Activated CD4-positive, alpha-beta T cell treated with anti-CD3 and anti-CD28 coated beads for 1 hour (primary cell): Measurements from ENCODE around the gene EDAR.

Source experiments
- DNase-seq: peaks from one replicate; pipeline ENCODE4 v3.0.0-alpha.2; 2020

Gene EDAR

DNA sequence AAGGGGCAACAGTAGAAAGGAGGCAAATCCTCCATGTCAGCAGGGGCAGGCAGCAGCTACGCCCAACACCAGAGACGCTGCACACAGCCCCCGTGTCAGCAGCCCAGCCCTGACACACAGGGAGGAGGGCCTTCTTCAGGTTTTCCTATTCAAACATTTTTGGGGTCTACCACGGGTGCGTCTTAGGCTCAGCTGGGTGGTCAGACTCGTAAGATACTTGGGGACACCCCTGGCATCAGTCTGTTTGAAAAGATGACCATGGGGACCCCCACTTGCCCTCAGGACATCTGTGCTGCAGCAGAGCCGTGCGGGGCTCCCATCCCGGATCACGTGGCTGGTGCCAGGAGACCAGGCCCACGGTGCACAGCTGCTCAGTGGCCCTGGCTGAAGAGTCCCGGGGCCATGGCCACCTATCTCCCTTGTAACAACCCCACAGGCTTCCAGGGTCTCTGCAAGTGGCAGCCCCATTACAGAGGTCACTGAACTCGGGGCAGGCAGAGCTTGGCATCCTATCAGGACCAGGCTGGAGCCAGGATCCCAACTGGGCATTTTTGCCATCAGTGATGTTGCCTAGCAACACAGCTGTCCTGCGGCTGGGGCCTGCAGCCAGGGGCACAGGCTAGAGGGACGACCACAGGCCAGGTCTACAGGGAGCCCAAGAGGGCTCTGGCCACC, 82.5 kb downstream of the EDAR start:
- no peak for DNase-seq

DNA sequence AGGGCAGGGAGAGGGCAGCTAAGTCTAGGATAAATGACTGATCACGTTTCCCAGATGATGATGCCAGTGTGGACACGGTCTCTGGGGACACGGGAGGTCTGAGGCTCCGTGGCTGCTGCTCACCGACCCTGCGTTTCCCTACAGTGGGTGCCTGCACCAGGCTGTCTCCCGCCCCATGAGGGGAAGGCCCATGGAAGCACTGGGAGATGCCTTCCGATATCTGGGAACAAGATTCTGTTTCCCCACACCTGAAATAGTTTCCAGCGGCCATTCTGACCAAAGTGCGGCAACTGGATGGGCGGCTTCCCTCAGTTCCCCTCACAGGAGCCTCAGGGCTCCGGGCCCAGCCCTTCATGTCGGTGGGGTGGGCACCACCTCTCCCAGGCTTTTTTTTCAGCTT, 83.1 kb downstream of the EDAR start:
- DNase-seq = no peak

DNA sequence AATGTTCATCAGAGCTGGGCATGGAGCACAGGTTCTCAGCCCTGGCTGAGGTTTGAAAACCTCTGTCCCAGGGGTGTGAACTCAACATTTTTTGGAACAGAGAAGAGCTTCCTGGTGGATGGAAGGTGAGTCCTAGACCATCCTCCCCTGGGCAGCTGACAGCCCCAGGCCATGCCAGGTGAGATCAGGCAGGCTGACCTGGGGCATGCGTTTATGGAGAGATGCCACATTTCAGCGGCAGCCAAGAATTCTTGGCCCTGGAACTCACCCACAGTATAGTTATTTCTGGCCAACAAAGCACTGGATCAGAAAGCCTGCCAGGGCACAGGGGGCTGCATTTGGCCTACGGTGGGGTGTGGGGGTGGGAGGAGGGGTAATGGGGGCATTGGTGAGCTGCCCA, 83.8 kb downstream of the EDAR start:
- no peak for DNase-seq

DNA sequence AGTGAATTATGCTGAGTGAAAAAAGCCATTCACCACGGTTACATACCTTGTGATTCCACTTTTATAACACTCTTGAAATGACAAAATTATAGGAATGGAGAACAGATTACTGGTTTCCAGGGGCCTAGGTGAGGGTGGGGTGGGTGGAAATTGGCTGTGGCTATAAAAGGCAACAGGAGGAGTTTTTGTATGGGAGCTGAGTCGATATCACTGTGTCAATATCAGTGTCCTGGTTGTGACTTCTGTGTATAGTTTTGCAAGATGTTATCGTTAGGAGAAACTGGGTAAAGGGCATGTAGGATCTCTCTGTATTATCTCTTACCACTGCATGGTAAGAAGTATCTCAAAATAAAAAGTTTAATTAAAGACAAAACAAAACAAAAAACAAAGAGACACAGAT, 84.3 kb downstream of the EDAR start:
- DNase-seq = no peak

DNA sequence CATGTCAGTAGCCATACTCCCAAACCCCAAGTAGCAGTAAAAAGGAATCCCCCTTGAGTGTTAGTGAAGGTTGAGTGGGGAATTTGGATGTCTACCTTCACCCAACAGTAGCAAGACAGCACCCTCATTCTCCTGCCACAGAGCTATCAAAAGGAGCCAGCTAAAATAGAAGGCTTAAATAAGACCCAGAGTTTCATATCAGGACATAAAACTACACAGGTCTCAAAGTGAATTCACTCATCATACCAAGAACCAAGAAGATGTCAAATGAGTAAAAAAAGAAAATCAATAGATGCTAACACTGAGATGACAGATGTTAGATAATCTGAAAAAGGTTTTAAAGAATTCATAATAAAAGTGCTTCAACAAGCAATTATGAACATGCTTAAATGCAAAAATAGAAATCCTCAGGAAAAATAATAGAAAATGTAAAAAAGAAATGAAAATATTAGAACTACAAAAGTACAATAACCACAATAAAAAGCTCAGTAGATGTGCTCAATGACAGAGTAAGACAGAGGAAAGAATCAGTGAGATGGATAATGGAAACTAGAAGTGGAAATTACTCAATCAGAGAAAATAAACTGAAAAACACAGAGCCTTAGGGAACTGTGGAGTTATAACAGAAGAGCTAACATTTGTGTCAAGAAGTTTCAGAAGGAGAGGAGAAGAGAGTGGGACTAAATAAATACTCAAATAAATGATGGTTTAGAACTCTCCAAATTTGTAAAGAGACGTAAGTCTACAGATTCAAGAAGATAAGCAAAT, 90.5 kb downstream of the EDAR start:
- no peak for DNase-seq

DNA sequence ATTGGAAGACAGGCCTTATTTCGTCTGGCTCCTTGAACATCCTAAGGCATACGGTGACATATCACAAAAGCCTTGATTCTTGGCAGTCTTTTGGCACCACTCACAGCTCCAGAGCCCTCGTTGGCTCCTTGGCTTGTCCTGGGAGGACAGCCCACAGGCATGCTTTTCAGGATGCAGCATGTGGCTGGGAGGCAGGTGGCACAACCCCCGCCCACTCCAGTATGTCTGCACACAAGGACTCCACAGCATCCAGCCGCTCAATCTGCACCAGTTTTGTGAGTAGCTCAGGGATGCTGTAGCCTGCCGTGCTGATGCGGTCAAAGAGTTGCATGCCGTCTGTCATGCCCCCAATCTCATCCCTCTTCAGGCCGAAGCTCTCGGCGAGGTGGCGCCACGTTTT, 92.3 kb downstream of the EDAR start:
- no peak for DNase-seq

DNA sequence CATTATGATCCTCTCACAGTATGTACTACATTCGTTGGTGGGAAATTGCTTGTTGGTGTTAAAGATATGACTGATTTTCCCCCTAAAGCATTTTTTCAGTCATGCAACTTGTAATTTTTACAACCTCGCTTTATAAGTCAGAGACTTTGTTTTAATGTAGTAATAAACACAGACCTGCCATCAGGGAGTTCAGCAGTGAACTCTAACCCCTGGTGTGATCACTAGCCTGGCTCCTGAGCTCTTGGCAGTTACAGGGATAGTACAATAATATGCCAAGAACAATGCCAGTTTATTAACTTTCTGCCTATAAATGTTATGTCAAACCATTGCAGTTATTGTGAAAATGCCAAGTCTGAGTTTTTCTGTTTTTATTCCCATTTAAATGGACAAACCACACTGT, 93.8 kb downstream of the EDAR start:
- no peak for DNase-seq

DNA sequence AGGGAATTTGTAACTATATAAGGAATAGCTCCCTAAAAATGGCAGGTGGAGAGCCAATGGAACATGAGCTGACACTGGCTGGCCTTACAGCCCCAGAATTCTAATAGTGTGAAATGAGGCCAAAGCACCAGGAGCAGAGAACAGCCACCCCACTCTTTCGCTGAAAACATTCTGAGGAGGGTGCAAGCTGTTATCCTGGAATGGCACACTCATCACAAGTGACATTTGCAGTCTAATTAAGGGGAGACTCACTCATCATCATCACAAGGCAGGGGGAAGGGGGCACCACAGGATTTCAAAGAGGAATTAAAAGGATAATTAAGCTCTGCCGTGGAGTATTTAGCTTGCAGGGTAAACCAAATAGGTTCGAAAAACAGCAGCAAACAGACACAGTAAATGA, 94.3 kb downstream of the EDAR start:
- DNase-seq = no peak

DNA sequence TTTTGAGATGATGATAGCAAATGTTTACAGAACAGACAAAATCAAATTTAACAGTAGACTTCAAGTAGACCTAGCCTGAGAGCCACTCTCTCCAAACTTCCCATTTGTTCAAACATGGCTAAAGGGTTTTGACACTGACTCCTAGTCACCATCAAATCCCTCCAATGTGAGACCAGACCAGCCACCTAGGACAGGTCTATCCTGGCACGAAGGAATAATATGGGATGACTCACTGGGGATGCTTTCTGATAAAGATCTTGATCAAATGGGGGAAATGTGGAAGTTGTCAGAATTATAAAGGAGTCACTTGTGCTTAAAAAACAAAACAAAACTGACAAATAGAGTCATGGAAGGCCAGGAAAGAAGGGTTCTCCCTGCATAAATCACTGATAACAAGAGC, 95.7 kb downstream of the EDAR start:
- DNase-seq = no peak

DNA sequence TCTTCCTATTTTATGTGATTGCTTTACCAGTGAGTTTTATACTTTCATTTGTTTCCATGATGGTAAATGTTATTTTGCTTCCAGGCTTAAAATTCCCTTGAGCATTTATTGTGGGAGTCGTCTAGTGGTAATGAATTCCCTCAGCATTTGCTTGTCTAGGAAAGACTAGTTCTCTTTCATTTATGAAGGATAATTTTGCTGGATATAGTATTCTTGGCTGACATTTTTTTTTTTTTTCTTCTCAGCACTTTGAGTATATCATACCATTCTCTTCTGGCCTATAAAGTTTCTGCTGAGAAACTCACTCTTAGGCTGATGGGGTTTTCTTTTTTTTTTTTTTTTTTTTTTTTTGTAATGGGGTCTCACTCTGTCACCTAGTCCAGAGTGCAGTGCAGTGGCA, 99.1 kb downstream of the EDAR start:
- no peak for DNase-seq

DNA sequence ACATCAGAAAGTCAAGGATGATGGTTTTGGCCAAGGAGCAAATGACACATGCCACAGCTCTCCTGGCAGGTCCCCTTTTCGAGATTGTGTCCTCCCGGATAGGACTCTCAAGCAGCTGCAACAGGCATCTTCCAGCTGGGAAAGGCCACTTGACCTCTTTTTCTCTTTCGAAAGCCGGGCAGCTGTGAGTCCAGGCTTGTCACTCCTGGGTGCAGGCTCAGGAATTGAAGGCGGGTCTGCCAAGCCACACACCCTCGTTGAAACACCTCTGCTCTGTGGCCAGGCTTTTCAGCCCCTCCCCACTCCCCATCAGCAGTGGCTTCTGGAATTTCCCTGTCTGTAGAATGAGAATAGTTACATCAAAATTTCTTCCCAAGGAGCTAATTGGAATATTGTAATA, 104.4 kb downstream of the EDAR start:
- no peak for DNase-seq

DNA sequence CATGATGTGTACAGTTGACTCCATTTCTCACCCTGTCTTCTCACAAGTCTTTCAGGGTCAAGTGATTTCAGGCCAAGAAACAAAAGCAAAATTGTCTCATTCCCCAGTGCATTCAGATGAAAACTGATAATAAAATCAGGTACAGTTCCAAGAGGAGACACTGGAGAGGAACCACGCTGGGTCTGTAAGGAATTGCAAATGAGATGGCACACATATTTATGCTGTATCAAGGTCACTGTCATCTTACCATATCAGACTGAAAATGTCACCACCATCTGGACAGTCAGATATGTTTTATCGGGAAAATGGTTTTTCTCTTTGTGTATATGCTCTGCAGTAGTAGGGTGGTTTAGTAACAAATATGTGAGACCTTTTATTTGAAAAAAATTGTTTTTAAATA, 110.7 kb downstream of the EDAR start:
- no peak for DNase-seq

DNA sequence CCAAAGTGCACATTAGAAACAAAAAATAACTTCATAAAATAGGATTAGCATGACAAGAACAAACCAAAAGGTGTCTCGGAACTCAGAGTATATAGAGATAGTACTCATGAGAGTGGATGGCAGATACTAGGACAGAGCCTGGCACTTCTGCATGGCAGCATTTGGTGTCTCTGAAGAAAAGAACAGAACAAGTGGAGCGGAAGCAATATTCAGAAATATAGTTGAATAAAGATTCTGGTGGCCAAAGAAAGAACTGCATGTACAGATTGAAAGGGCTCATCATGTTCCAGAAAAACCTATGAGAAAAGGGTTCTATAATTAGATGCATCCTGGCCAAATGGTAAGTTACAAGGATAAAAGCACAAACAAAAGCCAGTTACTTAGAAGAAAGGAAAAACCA, 111.5 kb downstream of the EDAR start:
- DNase-seq = no peak

DNA sequence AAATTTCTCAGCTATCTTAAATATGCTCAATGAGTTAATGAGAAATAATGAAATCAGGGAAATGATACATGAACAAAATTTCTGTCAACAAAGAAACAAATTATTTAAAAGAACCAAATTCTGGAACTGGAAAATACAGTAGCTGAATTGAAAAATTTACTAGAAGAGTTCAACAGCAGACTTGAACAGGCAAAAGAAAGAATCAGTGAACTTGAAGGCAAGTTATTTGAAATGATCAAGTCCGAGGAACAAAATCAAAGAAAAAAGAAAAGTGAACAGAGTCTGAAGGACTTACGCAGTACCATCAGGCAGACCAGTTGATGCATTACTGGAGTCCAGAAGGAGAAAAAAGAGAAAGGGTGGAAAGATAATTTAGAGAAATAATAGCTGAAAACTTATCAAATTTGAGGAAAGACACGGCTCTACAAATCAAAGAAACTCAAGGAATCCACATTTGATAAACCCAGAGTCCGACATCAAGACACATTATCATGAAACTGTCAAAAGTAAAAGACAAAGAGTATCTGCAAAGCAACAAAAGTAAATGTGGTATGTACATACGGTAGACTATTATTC, 118.9 kb downstream of the EDAR start:
- DNase-seq = no peak

DNA sequence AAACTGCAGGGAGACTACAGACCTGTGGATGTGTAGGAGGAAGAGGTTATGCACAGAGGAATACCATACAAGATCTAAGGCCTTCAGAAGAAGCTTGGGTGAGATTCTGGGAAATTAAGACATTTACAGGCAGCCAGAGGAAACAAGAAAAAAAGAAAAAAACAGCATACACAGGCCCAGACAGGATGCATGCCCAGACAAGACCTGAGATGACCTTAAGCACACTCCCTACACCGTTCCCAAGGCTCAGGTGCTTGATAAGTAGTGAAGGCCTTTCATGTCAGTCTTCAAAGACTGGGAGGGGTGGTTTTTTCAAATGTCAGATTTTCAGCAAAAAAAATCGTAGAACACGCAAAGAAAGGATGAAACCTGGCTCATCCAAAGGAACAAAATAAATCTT, 119.5 kb downstream of the EDAR start:
- no peak for DNase-seq

DNA sequence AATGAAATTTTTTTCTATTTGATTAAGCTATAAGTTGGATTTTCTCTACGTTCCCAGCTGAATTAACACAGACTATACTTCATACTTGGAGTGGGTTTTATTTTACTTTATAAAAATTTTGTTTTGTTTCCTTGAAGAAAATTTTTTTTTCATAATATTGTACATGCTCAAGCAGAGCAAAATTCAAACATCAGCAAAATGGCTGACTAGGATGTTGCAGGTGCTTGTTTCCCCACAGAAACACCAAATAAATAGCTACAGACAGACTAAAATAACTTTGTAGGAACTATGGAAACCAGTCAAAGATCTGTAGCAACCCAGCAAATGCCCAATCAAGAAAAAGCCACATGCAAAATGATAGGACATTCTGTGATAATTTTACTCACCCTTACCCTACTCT, 120.1 kb downstream of the EDAR start:
- no peak for DNase-seq

DNA sequence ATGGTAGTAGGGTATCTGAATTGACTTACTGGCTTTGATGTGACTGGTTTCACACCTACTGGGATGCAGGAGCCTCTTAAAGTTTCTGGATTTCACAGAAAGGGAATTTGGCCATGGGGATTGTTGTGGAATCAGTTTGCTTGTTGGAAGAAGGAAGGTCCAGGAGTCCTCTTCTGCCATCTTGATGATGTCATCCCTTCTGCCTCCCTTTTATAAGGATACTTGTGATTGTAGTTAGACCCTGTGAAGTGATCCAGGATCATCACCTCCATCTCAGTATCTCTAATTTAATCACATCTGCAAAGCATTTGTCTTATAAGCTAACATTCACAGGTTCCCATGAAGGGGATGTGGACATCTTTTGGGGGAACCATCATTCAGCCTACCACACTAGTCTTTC, 123.0 kb downstream of the EDAR start:
- no peak for DNase-seq

DNA sequence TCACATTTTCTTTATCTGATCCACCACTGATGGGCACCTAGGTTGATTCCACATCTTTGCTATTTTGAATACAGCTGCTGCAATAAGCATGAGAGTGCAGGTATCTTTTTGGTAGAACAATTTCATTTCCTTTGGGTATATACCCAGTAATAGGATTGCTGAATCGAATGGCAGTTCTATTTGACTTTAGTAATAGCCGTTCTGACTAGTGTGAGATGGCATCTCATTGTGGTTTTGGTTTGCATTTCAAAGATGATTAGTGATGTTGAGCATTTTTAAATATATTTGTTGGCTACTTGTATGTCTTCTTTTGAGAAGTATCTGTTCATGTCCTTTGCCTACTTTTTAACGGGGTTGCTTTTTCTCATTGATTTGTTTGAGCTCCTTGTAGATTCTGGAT, 130.1 kb downstream of the EDAR start:
- no peak for DNase-seq

DNA sequence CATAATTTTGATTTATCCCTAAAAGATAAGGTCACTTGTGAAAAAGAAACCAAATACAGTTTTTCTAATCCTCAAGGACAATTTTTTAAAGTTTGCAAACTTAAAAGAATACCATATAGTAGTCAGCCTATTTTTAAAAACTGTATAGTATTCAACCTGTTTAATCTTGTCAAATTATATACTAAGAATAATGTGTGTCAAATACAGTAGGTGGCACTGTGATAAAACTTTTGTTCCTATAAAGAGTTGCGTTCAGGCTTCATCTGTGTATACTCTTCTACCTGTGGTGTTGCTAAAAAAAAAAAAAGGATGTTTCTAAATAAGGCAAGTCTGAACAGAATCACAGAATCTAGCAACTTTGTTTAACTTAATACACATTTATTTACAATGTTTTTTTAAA, 133.8 kb downstream of the EDAR start:
- no peak for DNase-seq

DNA sequence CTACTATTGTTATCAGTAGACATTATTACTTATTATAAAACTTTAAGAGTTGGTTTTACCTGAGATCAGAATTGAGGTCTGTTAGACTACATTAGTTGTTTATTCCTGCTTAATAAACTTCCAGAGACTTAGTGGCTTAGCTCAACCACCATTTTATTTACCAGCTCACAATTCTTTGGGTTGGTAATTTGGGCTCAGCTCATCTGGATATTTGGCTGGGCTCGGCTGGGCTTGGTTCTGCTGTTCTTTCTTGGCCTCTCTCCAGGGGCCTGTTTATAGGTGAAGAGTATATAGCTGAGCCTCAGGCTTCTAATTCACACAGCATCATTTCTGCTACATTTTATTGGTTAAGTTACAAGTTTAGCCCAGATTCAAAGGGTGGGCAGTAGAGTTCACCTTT, 134.5 kb downstream of the EDAR start:
- DNase-seq = no peak

DNA sequence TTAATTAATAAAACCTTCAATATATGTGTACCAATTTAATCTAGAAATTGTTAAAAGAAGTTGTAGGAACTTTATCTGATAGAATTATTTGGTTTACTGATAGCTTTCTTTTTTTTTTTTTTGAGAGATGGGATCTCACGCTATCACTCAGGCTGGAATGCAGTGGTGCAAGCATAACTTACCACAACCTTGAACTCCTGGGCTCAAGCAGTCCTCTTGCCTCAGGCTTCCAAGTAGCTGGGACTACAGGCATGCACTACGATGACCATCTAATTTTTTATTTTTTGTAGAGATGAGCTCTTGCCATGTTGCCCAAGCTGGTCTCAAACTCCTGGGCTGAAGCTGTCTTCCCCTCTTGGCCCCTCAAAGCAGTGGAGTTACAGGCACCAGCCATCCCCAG, 135.6 kb downstream of the EDAR start:
- no peak for DNase-seq

DNA sequence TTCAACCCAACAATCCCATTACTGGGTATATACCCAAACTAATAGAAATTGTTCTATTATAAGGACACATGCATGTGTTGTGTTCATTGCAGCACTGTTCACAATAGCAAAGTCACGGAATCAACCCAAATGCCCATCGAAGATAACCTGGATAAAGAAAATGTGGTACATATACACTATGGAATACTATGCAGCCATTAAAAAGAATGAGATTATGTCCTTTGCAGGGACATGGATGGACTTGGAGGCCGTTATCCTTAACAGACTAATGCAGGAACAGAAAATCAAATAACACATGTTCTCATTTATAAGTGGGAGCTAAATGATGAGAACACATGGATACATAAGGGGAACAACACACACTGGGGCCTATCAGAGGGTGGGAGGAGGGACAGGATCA, 136.6 kb downstream of the EDAR start:
- DNase-seq = no peak

DNA sequence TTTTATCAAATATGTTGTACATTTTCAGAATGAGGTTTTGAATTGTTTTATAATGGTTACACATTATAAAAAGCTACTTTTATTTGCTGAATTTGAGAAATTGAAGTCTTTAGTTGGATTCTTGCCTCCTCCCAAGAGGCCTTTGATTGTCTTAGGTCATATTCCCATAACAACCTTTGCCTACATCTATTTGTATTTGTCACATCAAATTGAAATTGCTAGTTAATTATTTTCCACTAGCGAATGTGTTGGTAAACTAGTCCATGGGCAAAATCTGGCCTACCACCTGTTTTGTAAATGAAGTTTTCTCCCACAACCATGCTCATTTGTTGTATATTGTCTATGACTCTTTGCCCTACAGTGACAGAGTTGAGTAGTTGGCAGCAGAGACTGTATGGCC, 142.0 kb downstream of the EDAR start:
- no peak for DNase-seq

DNA sequence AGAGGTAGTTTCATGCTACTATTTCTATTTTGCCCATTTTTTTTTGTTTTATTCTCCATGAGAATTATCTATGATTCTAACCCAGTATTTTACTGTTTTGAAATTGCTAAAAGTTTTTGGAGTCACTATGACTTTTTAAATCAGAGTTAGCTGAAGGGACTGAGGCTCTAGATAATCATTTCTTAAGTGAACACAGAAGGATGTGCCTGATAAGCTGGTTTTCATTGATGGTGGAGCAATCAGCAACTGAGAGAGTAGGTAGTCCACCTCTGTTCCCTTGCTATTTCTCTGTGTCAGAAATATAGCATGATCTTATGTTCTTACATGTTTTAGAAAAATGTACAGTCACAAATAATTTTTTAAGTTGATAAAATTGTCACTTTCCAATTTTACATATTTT, 143.1 kb downstream of the EDAR start:
- DNase-seq = no peak
